KOPT-K1 (cell line): ENCODE measurements around the gene MORN1.

Source experiments
- H3K27ac ChIP-seq: fragments of 200-600 bp; sonication (generic); 2 replicates; pipeline ENCODE4 v1.5.1; 2016; ENCODE audit warnings: antibody characterized with exemption, mild to moderate bottlenecking, low read depth, low read length; ENCODE audit not compliant: poor library complexity, severe bottlenecking
- H3K36me3 ChIP-seq: fragments of 200-600 bp; sonication (generic); 2 replicates; pipeline ENCODE4 v1.5.1; 2017; ENCODE audit warnings: antibody characterized with exemption, mild to moderate bottlenecking, low read length, moderate library complexity; ENCODE audit not compliant: insufficient read depth
- H3K9me3 ChIP-seq: fragments of 200-600 bp; sonication (generic); 2 replicates; pipeline ENCODE4 v1.5.1; 2017; ENCODE audit warnings: antibody characterized with exemption, low read length, mild to moderate bottlenecking; ENCODE audit not compliant: insufficient read depth, poor library complexity, severe bottlenecking

MORN1 gene

DNA sequence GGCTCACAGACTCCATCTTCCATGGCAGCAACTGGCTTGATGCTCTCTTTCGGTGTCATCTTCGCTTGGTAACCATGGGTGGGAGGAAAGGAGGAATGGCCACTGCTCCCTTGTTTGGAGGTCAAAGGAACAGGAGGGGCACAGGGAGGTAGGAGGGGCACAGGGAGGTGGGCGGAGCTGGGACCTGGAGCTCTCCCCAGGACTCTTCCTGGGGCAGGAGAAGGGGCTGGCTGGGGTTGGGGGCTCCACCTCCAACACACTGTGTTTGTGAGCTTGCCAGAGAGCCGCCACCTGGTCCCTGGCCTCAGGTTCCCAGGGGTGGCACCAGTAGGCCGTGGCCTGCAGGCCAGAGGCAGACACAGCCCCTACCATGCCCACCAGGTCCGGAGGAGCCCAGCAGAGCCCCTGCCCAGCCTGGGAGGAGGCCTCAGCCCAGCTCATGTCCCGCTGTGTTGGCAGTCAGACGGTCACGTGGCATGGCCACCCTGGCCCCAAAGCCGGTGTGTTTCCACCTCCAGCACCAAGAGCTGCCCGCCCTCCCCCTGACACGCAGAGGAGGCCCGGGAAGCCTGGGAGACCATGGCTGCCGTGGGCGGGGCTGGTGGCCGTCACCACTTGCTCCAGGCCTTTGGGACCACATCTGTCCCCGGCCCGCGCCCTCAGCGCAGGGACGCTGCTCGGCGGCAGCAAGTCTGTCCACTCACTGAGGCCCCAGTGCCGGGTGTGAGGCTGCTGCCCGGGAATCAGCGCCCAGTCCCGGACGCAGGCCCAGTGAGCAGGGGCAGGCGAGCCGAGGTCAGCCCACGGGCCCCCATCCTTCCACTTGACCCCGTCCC is 73.9 kb downstream of the MORN1 start:
- no peak overlapping the region for H3K27ac ChIP-seq
- no peaks in the 10 kb centered on the region for H3K36me3 ChIP-seq
- no peaks in the 10 kb centered on the region for H3K9me3 ChIP-seq

DNA sequence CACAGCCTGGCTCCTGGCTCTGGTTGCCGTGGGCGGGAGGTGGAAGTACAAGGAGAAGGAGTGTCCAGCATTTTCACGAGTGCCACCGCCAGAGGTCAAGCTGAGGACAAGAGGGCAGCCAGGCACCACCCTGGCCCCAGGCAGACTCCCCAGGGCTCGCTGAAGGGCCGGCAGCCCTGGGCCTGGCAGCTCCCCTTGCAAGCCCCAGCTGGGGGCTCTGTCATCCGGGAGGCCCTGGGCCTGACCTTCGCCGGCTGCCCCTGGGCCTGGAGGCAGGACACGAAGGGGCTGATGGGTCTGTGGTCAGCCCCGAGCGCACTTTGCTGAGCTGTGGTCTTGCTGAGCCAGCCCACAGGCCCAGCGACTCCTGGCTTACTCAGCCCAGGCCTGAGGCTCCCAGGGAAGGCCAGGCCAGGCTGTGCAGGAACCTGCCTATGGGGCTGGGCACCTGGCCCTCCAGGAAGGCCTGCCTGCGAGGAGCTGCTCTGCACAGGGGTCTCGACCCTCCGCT is 74.8 kb downstream of the MORN1 start:
- Histone ChIP-seq H3K36me3 (no peaks in the 10 kb centered on the region), H3K27ac (no peak overlapping the region), H3K9me3 (no peaks in the 10 kb centered on the region)

DNA sequence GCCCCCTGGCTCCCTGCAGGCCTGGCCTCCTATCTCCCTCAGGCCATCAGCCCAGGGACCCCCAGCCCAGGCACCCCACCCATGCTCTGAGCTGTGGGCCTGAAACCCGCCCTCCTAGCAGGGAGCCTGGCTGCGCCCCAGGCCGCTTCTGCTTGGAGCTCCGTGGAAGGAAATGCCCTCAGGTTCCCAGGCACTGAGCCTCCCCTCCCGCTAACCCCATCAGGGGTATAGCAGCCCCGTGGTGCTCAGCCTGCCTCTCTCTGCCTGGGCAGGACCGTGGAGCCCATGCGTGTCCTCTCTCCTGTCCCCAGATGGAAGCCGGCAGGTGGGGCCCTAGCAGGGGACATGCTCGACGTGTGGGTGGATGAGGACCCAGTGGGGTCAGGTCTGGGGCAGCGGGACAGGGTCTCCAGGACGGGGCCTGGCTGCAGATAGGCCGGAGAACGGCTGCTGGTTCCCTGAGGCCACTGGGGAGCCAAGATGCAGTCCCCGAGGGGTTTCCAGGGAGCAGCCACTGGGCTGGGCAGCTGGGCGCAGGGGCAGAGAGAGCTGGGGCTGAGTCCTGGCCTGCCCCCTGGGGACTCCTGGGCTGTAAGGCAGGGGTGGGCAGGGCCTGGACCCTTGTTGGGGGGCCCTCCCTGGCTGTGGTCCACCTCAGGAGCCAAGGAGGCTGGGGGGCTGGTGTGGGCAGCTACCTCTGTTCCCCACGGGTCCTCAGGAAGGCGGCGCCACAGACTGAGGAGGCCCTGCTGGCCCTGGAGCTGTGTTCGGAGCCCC is 75.5 kb downstream of the MORN1 start:
- no peaks in the 10 kb centered on the region for H3K36me3 ChIP-seq
- H3K9me3 ChIP-seq, result no peaks in the 10 kb centered on the region
- H3K27ac ChIP-seq, result peak overlapping the region; percentile 49

DNA sequence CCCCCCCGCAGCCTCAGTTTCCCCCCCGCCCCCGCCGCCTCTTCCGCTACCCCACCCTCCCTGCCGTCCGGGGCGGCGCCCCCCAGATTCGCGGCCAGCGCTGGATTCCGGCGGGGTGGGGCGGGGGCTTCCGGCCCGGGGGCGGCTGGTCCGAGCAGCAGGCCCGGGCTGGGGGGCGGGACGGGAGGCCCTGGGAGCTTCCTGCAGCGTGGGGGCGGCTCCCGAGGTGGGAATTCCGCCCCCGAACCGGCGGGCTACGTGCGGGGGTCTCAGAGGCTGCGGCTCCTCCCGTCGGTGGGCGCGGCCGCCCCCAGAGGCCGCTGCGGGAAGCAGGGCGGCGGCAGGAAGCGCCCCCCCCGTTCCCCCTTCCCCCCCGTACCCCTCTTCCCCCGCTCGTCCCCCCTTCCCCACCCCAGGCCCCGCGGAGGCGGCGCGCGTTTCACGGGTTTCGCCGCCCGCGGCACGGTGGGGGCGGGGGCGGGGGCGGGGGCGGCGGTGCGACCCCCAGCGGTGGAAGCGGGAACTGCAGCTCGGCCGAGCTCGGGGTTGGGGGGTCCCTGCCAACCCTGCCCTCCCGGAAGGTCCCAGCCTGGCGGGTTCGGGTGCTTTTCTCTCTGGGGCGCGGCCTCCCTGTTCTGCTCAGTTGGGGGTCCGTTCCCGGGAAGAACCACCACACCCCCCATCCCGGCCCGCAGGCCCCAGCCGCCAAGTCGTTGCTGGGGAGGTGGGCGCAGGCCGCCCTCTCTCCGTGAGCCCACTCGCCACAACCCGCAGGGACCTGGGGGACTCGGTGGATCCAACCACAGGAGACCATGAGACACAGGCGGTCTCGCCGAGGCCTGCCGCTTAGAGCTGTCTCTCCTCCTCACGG is 76.3 kb downstream of the MORN1 start:
- Histone ChIP-seq H3K36me3 (no peaks in the 10 kb centered on the region), H3K27ac (peak overlapping the region; percentile 49)

DNA sequence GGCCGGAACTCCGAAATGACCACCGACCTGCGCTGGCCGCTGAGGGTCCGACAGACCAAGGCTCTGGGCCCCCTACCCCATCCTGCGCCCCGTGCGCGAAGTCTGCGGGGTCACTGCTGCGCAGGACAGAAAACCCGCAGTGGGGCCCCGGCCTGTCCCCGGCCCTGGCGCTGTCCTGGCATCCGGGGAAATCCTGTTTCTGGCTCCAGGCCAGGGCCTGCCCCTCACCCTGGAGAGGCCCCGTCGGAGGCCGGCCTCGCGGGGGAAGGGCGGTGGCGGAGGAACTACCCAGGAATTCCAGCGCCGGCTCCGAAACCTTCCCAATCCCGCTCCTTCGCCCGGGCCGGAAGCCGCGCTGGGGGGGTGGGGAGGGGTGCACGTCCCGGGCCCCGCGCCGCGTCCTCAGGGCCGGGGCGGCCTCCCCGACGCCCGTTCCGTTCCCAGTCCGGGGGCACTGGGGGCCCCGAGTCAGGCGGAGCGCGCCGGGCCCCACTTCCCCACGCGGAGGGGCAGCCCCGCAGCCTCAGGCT is 77.0 kb downstream of the MORN1 start:
- Histone ChIP-seq H3K9me3 (no peaks in the 10 kb centered on the region), H3K27ac (no peak overlapping the region)

More for the DNA sequence above, 76.3 kb downstream of the MORN1 start:
- no peaks in the 10 kb centered on the region for H3K9me3 ChIP-seq

DNA sequence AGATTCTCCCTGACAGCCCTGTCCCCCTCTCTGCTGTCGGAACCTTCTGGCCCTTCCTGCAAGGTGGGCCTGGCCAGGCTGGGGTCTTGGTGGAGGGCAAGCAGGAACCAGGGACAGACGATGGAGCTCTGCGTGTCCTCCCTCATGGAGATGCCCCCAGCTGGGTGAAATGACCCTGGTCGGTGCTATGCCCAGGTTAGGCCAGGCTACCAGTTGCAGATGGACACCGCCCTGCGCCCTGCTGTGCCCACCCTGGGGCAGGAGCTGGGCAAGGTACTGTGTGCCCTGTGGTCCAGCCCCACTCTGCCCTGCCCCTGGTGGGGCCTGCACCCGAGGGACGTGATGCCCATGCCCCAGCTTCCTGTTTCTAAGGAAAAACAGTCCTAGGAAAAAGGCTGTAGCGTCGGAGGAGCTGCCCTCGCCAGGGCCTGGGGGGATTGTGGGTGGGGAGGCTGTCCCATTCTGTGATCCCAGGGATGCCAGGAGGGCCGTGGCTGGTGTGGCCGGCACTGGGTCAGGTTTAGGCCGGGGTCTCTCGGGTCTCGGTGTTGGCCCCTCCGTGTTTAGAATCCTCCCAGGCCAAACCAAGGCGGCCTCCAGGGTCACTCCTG is 77.6 kb downstream of the MORN1 start:
- Histone ChIP-seq H3K36me3 (no peaks in the 10 kb centered on the region), H3K27ac (no peak overlapping the region), H3K9me3 (no peaks in the 10 kb centered on the region)

More for the DNA sequence above, 77.0 kb downstream of the MORN1 start:
- no peaks in the 10 kb centered on the region for H3K36me3 ChIP-seq

DNA sequence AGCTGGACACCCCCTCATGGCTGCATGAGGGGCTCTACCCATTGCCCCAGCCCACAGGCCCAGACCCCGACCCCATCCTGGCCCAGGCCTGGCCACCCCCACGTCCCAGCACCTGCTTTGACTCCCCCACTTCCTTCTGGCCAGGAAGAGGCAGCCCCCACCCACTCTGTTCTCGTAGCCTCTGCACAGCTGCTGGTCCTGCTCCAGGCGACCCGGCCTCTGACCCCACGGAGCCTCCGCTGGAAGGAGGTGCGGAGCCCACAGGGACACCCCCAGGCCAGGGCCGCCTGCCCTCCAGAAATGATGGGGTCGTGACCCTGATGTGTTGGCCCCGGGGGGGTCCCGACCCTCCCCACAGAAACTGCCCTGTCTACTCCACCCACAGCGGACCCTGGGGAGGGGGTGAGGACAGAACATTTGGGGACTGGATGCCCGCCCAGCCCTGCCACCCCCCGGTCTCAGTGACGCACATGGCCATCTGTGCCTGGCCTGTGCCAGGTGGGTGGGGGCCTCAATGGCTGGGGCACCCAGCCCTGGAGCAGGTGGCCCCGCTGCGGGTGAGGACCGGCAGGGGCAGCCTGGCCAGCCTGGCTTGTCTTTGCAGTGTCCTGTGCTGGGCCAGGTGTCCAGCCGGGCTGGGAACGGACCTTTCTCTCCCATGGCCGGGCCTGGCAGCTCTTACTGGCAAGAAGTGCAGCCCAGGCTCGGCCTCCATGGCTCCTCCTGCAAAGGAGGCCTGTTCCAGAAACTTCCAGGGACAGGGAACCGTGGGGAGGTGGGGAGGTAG is 78.6 kb downstream of the MORN1 start:
- no peak overlapping the region for H3K27ac ChIP-seq
- no peaks in the 10 kb centered on the region for H3K36me3 ChIP-seq
- H3K9me3 ChIP-seq, result no peaks in the 10 kb centered on the region

DNA sequence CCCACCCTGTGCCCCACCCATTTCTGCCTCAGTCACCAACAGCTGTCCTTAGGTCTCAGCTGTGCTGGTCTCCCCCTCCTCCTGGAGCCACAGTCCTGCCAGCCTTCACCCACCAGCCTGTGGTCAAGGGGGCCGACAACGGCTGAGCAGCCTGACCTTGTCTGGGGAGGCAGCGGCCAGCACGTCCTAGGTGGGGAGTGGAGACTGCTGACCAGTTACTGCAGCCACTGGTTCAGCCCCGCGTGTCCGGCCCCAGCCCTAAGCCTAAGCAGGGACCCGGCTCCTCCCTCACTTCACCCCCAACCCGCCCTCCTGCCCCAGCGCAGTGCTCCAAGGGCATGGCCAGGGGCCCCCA is 79.2 kb downstream of the MORN1 start:
- no peaks in the 10 kb centered on the region for H3K36me3 ChIP-seq
- H3K27ac ChIP-seq, result no peak overlapping the region
- no peaks in the 10 kb centered on the region for H3K9me3 ChIP-seq

DNA sequence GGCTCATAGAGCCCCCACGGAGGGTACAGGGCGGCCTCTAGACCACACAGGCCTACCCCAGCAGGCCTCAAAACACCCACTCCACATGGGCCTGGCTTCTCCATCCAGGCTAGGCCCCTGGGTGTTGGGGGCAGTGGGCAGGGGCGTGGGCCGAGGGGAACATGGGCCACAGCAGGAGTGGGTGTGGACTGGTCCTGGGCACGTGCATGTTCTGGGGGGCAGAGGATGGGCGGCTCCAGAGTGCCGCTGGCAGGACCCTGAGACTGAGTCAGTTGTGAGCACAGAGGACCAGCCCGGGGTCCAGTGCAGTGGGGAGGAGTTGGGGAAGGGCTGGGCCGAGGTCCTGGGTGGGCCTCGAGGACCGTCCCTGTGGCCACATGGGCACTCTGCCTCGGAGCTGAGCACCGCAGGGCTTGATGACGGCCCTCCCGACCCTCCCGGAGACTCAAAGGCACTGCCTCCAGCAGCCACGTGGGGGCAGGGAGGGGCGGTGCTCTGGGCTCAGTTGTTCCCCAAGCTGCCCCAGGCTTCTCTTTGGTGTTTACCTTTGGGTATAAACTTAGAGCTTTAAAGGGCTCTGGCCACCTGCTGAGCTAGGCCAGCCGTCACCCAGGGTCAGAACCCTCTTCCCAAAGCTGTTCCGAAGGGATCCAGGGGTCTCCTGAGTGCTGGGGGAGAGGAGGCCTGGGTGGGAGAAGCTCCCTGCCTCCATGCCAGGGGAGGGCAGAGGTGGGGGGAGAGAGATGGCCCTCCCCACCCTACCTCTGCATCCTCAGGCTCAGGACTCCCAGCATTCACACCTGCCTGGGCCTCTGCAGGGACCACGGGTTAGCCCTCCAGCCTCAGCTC is 79.9 kb downstream of the MORN1 start:
- Histone ChIP-seq H3K36me3 (no peaks in the 10 kb centered on the region), H3K27ac (no peak overlapping the region), H3K9me3 (no peaks in the 10 kb centered on the region)

DNA sequence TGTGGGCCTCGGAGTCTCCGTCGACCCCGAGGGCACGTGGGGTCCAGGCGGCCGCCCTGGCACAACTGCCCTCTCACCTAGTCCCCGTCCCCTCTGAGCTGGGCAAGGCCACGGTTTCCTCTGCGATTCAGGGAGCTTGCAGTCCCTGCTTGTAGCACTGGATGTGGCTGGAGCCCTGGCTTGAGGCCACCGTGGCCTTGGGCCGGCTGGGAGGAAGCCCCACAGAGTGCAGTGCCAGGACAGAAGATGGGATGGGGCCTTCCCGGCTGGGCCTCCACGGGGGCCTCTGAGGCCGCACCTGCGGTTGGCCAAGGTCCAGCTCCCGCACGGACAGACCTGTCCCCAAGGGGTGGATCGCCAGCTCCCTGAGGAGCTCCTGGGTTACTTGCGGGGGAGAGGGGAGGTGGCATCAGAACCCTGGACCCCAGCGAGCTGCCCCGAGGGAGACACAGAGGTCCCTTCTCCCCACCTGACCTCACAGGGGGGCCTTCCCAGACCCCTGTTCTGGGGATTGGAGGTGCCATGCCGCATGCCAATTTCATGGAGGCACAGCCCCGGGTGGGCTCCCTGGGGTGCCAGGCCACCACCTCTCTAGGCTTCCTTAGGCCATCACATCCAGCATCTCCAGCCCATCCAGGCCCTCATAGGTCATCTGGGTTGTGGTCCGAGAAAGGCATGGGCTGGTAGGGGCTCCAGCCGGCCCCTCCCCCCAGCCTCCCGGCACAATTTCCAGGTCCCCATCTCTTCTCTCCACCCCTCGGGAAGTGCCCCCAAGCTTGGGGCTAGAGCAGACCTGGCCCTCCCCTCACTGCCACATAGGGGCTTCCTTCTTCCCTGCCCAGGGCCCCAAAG is 80.8 kb downstream of the MORN1 start:
- Histone ChIP-seq H3K9me3 (no peaks in the 10 kb centered on the region), H3K36me3 (no peaks in the 10 kb centered on the region), H3K27ac (no peak overlapping the region)

DNA sequence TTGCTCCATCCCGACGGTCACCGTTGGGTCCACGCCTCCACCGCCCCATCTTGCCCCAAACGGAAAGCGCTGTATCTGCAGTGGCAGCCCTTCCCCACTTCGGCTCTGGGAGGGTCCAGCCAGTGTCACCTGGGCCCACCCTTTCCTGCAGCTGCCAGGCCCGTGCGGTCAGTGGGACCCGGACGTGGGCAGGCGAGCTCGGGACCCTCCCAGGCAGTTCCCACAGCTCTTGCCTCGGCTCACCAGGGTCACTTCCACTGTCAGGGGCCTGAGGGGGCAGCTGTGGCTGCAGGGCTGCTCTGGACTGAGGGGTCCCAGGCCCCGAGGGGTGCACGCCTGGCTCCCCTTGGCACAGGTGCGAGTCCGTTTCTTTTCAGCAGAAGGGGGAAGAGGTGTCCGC is 82.5 kb downstream of the MORN1 start:
- H3K27ac ChIP-seq, result no peak overlapping the region
- H3K36me3 ChIP-seq, result no peaks in the 10 kb centered on the region
- H3K9me3 ChIP-seq, result no peaks in the 10 kb centered on the region

DNA sequence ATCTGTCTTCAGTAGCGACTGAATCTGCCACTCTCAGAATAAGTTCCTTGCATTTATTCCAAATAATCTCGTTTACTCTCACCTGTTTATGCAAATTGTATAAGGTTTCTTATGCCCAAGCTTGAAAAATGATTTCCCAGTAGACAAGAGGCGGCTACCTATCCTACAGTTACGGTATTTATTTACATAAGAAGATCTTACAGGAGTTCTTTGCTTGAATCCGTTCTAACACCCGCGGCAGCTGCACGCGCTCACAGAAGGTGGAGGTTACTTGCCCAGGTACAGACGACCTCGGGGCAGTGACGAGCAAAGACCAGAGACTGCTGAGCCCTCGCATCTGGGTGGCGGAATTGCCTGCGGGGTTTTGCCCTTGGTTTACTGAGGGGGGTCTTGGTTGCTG is 83.4 kb downstream of the MORN1 start:
- no peaks in the 10 kb centered on the region for H3K9me3 ChIP-seq
- no peak overlapping the region for H3K27ac ChIP-seq
- H3K36me3 ChIP-seq, result no peaks in the 10 kb centered on the region
